GM18951 (cell line): Measurements from ENCODE around the gene SCFD2.

ENCODE experiments used
- POLR2A ChIP-seq: IDR thresholded peaks from 4 replicates; pipeline ENCODE4 v1.6.1; 2011; ENCODE audit warnings: mild to moderate bottlenecking; ENCODE audit not compliant: insufficient read length, insufficient read depth; ENCODE audit errors: extremely low read depth
- in situ Hi-C: fragments of 300-500 bp; cut with MboI; formaldehyde crosslinking; loops from one replicate; pipeline ENCODE4 v1.12.0; 2022; ENCODE audit warnings: low sequenced_read_pairs, mixed read lengths, inconsistent platforms; ENCODE audit not compliant: unreplicated experiment

Gene SCFD2

GRCh38 chr4:53015681-53016080, 350.2 kb downstream of the SCFD2 start:
- in situ Hi-C loops = loop anchor here (25.0 kb wide), 1 partner anchor 1222 kb away; the partner anchor contains the start of gene PDGFRA
- no peak for TF ChIP-seq POLR2A

DNA sequence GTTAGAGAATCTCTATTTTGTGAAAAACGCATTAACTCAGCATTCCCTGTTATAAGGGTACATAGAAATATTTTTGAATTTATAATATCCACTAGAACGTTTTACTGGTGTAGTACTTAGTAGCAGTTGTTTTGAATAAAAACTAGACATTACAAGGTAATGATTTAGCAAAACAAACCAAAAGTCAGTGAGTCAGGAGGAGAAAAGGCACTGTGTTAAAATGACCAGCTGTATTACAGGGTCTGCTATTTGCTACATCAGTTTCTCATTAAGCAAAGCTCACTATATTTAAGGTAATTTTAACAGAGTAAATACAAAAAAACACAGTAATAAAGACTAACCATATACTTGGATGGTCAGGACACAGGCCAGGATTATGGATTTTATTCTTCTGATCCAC, 351.0 kb downstream of the SCFD2 start:
- in situ Hi-C loops = loop anchor here (25.0 kb wide), 1 partner anchor 1222 kb away; the partner anchor contains the start of gene PDGFRA
- no peak for TF ChIP-seq POLR2A

DNA sequence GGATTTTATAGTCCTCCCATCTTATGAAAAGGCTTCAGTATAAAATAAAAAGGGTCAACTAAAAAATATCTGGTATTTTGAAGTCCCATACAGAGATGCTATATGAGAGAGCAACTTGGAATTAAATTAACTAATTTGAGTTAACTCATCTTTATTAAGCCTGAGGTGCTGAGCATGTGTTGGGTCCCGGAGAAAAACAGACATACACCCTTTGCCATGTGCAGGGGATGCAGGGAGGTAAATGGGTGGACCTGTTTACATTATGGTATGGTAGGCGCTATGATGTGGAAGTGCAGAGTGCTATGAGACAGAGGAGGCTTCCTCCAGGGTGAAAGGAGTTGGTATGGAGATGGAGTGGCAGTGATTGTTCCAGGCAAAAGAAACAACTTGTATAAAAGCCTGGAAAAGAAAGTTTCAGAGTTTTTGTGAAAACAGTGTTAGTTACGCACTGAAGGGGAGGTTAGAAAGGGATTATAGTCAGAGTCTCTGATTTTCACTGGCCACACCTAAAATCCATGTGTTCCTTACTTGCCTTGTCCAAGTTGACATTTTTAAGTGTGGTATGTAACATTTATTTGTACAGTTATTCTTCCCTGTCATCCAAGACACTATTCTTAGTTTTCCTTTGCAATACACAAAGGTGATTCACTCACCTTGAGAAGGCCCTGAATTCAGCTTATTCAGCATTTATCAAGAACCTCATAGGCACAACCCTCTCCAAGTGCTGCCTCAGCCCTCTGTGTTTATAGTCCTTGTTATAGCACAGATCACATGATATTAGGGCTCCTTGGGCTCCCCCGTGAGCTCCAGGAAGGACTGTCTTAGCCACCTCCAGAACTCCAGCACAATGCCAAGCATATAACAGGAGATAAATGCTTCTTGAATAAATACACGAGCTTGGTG, 351.7 kb downstream of the SCFD2 start:
- TF ChIP-seq POLR2A = no peak
- in situ Hi-C loops = loop anchor here (25.0 kb wide), 1 partner anchor 1223 kb away; the partner anchor contains the start of gene PDGFRA

DNA sequence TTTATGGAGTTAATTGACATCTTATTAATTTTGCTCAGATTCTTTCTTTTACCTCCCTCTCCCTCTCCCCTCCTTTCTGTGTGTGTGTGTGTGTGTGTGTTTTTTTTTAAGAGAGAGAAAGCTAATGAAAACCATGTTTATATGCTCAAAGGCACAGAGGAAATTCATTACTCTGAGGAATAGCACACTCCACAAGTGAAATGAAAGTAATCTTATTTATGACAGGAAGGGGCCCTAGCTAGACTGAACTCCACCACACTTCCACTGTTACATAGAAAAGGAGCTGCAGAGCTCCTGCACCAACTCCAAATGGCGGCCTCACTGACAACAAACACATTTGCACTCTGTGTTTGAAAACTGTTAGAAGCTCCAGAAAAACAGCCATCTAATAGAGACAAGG, 353.1 kb downstream of the SCFD2 start:
- no peak for TF ChIP-seq POLR2A
- in situ Hi-C loops = loop anchor here (25.0 kb wide), 1 partner anchor 1225 kb away; the partner anchor contains the start of gene PDGFRA

DNA sequence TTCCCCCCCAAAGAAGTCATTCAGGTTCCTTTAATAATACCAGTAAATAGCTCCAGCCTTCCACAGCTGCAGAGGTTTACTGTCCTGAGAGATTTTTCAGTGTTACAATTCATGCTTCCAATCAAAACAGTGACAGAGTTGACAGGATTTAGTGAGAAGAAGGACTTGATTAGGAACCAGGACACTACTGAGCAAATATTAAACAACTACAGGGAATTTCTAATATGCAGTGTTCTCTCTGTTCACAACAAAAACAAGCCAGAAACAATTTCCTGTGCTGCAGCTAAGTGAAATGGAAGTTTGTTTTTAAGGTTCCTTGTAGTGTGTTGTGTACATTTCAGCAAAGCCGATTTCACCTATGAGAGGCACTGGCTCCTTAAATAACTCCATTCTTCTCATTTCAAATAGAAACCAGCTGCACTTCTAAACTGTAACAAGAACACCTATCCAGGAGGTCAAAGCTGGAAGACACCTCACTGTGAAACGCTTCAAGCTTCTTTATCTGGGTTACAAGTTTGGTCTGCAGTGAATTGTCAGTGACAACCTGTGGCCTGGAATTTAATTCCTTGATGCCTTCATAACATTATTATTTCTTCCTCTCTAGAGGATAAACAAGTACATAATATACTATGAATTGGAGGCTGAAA, 354.5 kb downstream of the SCFD2 start:
- in situ Hi-C loops = loop anchor here (25.0 kb wide), 1 partner anchor 1226 kb away; the partner anchor contains the start of gene PDGFRA
- no peak for TF ChIP-seq POLR2A

- no peak for TF ChIP-seq POLR2A
- in situ Hi-C loops = loop anchor here (25.0 kb wide), 1 partner anchor 1227 kb away; the partner anchor contains the start of gene PDGFRA
Observed at GRCh38 chr4:53010318-53010717, 355.5 kb downstream of the SCFD2 start.

- in situ Hi-C loops = loop anchor here (25.0 kb wide), 1 partner anchor 1227 kb away; the partner anchor contains the start of gene PDGFRA
- no peak for TF ChIP-seq POLR2A
Observed at GRCh38 chr4:53009824-53010223, 356.0 kb downstream of the SCFD2 start.

DNA sequence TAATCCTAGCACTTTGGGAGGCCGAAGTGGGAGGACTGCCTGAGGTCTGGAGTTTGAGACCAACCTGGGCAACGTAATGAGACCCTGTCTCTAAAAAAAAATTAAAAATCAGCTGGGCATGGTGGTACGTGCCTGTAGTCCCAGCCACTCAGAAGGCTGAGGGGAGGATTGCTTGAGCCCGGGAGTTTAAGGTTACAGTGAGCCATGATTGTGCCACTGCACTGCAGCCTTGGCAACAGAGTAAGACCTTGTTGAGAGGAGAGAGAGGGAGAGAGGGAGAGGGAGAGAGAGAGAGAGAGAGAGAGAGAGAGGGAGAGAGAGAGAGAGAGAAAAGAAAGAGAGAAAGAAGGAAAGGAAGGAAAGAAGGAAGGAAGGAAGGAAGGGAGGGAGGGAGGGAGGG, 358.8 kb downstream of the SCFD2 start:
- in situ Hi-C loops = loop anchor here (25.0 kb wide), 1 partner anchor 1230 kb away; the partner anchor contains the start of gene PDGFRA
- no peak for TF ChIP-seq POLR2A

DNA sequence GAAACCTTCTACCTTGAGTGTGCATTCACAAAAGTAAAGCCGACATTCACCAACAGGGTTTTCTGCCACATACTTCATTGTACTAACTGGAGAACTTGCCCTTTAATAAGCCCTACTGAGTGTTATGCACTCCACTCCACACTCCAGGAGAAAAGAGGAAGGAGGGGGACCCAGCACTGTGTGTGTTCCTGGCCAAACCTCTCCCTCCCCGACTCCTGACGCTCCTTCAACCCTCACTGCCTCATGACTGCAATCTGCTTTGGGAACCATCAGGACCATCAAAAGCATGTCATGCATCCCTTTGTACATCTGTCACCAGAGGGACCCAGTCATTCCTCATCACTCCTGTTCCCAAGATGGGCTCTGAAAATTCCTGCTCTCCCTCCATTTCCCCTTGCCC, 360.1 kb downstream of the SCFD2 start:
- TF ChIP-seq POLR2A = no peak
- in situ Hi-C loops = loop anchor here (25.0 kb wide), 1 partner anchor 1231 kb away; the partner anchor contains the start of gene PDGFRA

DNA sequence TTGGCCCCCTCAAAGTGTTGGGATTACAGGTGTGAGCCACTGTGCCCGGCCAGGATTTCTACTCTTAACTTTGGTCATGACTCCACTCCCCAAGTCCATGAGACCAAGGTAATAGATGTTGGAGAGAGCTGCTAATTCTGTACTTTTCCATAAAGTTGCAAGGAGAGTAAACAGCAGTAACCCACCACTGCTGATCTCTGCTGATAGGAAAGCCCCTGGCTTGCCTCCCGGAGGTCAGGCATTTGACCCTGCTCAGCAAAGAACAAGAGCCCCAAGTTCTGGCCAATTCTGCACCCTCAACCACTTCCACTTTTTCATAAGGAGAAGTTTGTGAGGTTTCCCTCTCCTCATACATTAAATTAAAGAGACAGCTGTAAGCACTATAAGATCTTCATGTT, 360.7 kb downstream of the SCFD2 start:
- in situ Hi-C loops = loop anchor here (25.0 kb wide), 1 partner anchor 1232 kb away; the partner anchor contains the start of gene PDGFRA
- no peak for TF ChIP-seq POLR2A

GRCh38 chr4:53004497-53005148, 361.2 kb downstream of the SCFD2 start:
- in situ Hi-C loops = loop anchor here (25.0 kb wide), 1 partner anchor 1233 kb away; the partner anchor contains the start of gene PDGFRA
- TF ChIP-seq POLR2A = no peak

DNA sequence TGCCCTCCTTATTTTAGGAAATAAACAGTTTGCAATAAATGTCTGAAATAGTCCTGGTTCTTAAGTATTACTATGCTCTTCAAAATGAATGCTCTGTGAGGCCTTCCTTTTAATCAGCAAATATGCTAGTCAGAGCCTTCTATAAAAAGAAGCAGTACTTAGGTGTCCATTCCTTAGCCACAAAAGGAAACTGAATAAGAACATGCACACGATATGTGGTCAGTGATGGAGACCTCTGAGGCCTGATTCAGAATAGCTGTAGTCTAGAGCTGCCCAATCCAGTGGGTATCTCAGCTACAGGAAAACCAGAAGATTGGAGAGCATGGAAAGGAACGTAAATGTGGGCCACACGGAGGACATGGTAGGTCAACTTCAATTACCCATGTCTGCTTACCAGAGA, 361.9 kb downstream of the SCFD2 start:
- in situ Hi-C loops = loop anchor here (25.0 kb wide), 1 partner anchor 1233 kb away; the partner anchor contains the start of gene PDGFRA
- no peak for TF ChIP-seq POLR2A

DNA sequence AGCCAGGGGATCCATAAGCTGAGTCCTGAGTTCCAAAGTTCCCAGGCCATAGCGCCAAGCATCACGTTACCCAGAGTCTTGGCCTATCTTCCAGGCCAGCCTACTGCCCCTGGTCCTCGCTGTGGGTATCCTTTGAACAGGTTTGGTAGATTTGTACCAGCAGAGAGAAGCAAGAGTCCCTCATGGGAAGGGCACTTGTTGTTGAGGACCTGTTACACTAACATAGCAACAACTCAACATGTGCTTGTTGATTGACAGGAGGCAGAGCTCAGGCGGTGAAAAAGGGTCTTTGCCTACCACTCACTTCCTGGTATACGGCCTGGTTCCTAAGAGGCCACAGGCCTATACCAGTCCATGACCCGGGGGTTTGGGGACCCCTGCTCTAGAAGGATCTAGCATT, 365.3 kb downstream of the SCFD2 start:
- in situ Hi-C loops = loop anchor here (25.0 kb wide), 1 partner anchor 1237 kb away; the partner anchor contains the start of gene PDGFRA
- TF ChIP-seq POLR2A = no peak

GRCh38 chr4:52999626-53000025, 366.2 kb downstream of the SCFD2 start:
- no peak for TF ChIP-seq POLR2A
- in situ Hi-C loops = loop anchor here (25.0 kb wide), 1 partner anchor 1238 kb away; the partner anchor contains the start of gene PDGFRA
